Fibroblast of lung (primary cell): ENCODE measurements around the gene TMEM169. TPM values are rescaled to one million over a fixed set of nuclear protein-coding genes. Genes with fewer than 3 reads are reported as not detected.

ENCODE experiments used
- DNase-seq, 2 donors: peaks; one replicate each; pipeline versions ENCODE4 v3.0.0 to v3.0.0-alpha.2; 2010; ENCODE audit warnings: low read depth in 2 of 2
- H2AFZ ChIP-seq: 2 replicates; pipeline ENCODE4 v1.5.1; 2012; ENCODE audit warnings: low read length, control low read depth, inconsistent platforms
- H3K27ac ChIP-seq: 2 replicates; pipeline ENCODE4 v1.5.1; 2011; ENCODE audit warnings: low read length, control low read depth; ENCODE audit not compliant: insufficient read depth
- H3K27me3 ChIP-seq: 2 replicates; pipeline ENCODE4 v1.5.1; 2011; ENCODE audit warnings: mild to moderate bottlenecking, low read length; ENCODE audit not compliant: control insufficient read depth, insufficient read depth
- H3K36me3 ChIP-seq: 2 replicates; pipeline ENCODE4 v1.5.1; 2011; ENCODE audit warnings: low read length; ENCODE audit not compliant: control insufficient read depth, insufficient read depth
- H3K4me1 ChIP-seq: 2 replicates; pipeline ENCODE4 v1.5.1; 2011; ENCODE audit warnings: low read length; ENCODE audit not compliant: control insufficient read depth, insufficient read depth; ENCODE audit errors: extremely low read depth
- H3K4me2 ChIP-seq: 2 replicates; pipeline ENCODE4 v1.5.1; 2011; ENCODE audit warnings: low read length, control low read depth; ENCODE audit not compliant: insufficient read depth; ENCODE audit errors: extremely low read depth
- H3K4me3 ChIP-seq, 4 experiments: fragments of 200-600 bp in 1 of 4; sonication (generic) in 1 of 4; replicated peaks in 1 of 4; 2 replicates each; pipeline ENCODE4 v1.5.1; 2011 to 2016; ENCODE audit warnings: low read length in 4 of 4, low read depth in 3 of 4, mild to moderate bottlenecking in 3 of 4, control low read depth in 2 of 4, inconsistent platforms in 1 of 4, mixed read lengths in 1 of 4; ENCODE audit not compliant: insufficient read depth in 1 of 4; ENCODE audit errors: control extremely low read depth in 1 of 4
- H3K79me2 ChIP-seq: 2 replicates; pipeline ENCODE4 v1.5.1; 2012; ENCODE audit warnings: mild to moderate bottlenecking, low read length, inconsistent platforms; ENCODE audit not compliant: control insufficient read depth, insufficient read depth
- H3K9ac ChIP-seq: 2 replicates; pipeline ENCODE4 v1.5.1; 2011; ENCODE audit warnings: mild to moderate bottlenecking, low read length, control low read depth; ENCODE audit not compliant: insufficient read depth
- H3K9me3 ChIP-seq: 2 replicates; pipeline ENCODE4 v1.5.1; 2012; ENCODE audit warnings: low read depth, low read length; ENCODE audit not compliant: control insufficient read depth, insufficient read depth
- H4K20me1 ChIP-seq: 2 replicates; pipeline ENCODE4 v1.5.1; 2011; ENCODE audit warnings: low read length; ENCODE audit not compliant: control insufficient read depth, insufficient read depth; ENCODE audit errors: extremely low read depth
- EZH2 ChIP-seq: IDR thresholded peaks from 2 replicates; pipeline ENCODE4 v1.5.1; 2012; ENCODE audit warnings: low read length, control low read depth, mild to moderate bottlenecking; ENCODE audit errors: missing control alignments
- polyA plus RNA-seq, 2 donors: library from polyadenylated mRNA; depleted of rRNA in 1 of 2; stranded (reverse) in 1 of 2; unstranded in 1 of 2; fragments of >200 nt; gene quantifications; 2 replicates each; pipeline ENCODE4 v1.2.1, GENCODE V29; 2011 to 2012; ENCODE audit warnings: missing spikeins in 1 of 2
- total RNA-seq: library from RNA; depleted of rRNA; stranded (reverse); fragments of >200 nt; gene quantifications from 2 replicates; pipeline ENCODE4 v1.2.1, GENCODE V29; 2014
- TF ChIP-seq, protein P1 (sequence below), 2 donors: IDR thresholded peaks in 1 of 2; conservative IDR thresholded peaks in 1 of 2; 1 replicate in 1 of 2; 2 replicates in 1 of 2; pipeline ENCODE4 v1.5.1; 2011 to 2012; ENCODE audit warnings: low read length in 2 of 2, control low read depth in 1 of 2, inconsistent platforms in 1 of 2, low read depth in 1 of 2, mild to moderate bottlenecking in 1 of 2

TMEM169 gene
- total and polyA plus RNA-seq, 2 donors (not counting 1 experiment from before 2014, with no cell fraction given), result 0.10 to 0.50 TPM

DNA sequence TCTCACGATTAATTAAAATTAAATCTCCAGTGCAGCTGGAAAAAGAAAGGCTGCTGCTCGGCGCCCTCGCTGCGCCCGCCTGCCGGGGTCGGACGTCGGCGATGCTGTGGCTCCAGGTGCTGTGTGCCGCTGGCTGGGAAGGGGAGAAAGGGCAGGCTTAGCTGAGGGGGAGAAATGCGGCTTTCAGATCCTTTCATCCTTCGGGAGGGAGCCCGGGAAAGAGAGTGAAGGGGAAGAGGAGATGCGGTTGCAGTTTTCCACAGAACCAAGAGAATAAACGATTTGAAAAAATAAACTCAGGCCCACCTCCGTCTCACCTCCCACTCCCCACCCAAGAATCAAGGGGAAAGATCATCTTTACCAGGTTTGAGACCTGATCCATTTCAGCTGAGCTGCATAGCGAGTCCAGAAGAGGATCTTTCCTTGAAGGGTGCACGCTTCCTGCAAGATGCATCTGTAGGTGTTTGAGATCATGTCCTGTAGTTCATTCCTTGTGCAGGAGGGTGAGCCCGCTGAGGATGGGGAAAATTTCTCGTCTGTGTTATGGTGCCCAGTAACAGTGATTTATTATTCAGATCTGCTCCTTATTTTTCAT is 495 bp downstream of the TMEM169 start:
- H3K27ac ChIP-seq, result no peak overlapping the region
- H3K4me2 ChIP-seq, result peak overlapping the region; percentile 73
- TF ChIP-seq, protein P1, sequence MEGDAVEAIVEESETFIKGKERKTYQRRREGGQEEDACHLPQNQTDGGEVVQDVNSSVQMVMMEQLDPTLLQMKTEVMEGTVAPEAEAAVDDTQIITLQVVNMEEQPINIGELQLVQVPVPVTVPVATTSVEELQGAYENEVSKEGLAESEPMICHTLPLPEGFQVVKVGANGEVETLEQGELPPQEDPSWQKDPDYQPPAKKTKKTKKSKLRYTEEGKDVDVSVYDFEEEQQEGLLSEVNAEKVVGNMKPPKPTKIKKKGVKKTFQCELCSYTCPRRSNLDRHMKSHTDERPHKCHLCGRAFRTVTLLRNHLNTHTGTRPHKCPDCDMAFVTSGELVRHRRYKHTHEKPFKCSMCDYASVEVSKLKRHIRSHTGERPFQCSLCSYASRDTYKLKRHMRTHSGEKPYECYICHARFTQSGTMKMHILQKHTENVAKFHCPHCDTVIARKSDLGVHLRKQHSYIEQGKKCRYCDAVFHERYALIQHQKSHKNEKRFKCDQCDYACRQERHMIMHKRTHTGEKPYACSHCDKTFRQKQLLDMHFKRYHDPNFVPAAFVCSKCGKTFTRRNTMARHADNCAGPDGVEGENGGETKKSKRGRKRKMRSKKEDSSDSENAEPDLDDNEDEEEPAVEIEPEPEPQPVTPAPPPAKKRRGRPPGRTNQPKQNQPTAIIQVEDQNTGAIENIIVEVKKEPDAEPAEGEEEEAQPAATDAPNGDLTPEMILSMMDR (conservative IDR thresholded peaks at IDR 0.05 in 1 of 2, IDR thresholded peaks at IDR 0.05 in 1 of 2; ENCODE audit: low read depth in 1 of 2, low read length in 2 of 2), result no peak
- no peak for TF ChIP-seq EZH2
- no peaks in the 10 kb centered on the region for H3K27me3 ChIP-seq
- no peaks in the 10 kb centered on the region for H3K36me3 ChIP-seq
- H3K9me3 ChIP-seq, result no peaks in the 10 kb centered on the region
- H3K4me3 ChIP-seq, result peak overlapping the region; percentile 73 to 89 (median 78)
- no peaks in the 10 kb centered on the region for H4K20me1 ChIP-seq
- peak overlapping the region; percentile 43 for H3K9ac ChIP-seq
- H3K4me1 ChIP-seq, result no peaks in the 10 kb centered on the region
- H3K79me2 ChIP-seq, result no peaks in the 10 kb centered on the region
- peak overlapping the region; percentile 60 for H2AFZ ChIP-seq
- DNase-seq, result no peak

DNA sequence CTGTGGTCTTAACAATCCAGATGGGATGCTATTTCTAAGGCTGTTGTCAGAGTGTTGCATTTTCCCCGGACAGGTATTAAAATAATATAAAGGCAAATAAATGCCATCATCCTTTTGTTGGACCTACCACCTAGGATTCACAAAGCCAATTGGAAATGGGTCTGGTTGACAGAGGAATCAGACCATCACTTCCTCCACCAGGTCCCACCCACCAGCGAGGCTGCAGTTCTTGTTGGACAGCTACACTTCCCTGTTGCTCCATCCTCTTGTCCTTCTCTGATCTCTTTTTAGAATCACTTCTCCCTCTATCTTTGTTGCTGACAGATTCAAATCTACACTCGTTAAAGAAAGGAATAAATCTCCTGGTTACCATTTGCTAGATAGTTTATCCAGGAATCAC is 1.1 kb downstream of the TMEM169 start:
- Histone ChIP-seq H3K27ac (no peak overlapping the region), H2AFZ (no peak overlapping the region), H3K79me2 (no peaks in the 10 kb centered on the region), H3K9ac (no peak overlapping the region), H3K9me3 (no peaks in the 10 kb centered on the region), H3K4me1 (no peaks in the 10 kb centered on the region), H3K4me2 (no peak overlapping the region), H3K36me3 (no peaks in the 10 kb centered on the region), H3K4me3 (no peak overlapping the region), H4K20me1 (no peaks in the 10 kb centered on the region), H3K27me3 (no peaks in the 10 kb centered on the region)
- TF ChIP-seq, protein P1 (conservative IDR thresholded peaks at IDR 0.05 in 1 of 2, IDR thresholded peaks at IDR 0.05 in 1 of 2; ENCODE audit: low read depth in 1 of 2, low read length in 2 of 2), result no peak
- no peak for TF ChIP-seq EZH2
- DNase-seq, result peak in 1 of 2 donors; percentile 30

DNA sequence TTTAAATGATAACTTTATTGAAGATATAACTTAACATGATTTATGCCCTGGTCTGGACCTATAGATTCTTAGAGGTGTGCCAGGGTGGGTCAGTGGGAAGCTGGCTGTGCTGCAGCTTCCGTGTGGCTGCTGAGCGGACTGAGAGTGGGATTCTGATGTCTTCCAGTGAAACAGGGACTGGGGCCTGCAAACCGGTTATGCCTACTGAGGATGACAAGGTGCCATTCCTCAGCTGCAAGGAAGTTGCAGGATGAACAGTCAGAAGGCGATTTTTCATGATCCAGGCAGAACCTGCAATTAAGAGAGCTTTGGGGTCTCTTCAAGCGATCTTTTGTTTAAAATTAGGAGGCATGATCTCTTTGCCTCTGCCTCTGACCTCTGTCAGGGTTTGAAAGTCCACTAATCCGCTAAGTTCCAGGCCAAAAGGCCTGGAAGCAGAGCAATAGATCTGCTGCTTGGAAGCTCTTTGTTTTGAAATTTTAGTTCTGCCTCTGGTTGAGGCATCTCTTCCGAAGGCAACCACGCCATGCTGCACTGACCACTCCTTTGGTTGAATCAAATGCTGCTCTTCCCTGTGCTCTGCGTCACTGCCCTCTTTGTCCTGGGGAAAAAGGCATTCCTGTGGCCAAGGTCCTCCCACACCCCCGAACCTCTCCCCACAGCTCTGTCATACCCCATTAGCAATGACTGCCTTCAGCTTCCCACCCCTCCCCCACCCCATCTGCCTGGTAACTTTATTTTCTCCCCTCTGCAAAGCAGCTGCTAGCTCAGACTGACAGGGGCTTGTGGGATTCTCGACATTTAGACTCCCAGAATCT is 2.0 kb downstream of the TMEM169 start:
- no peaks in the 10 kb centered on the region for H3K4me1 ChIP-seq
- DNase-seq, result peak; percentile 31 to 98
- H3K4me3 ChIP-seq, result no peak overlapping the region
- no peak overlapping the region for H3K27ac ChIP-seq
- H3K4me2 ChIP-seq, result no peak overlapping the region
- no peaks in the 10 kb centered on the region for H3K36me3 ChIP-seq
- H3K9ac ChIP-seq, result no peak overlapping the region
- TF ChIP-seq, protein P1 (conservative IDR thresholded peaks at IDR 0.05 in 1 of 2, IDR thresholded peaks at IDR 0.05 in 1 of 2; ENCODE audit: low read depth in 1 of 2, low read length in 2 of 2), result no peak
- TF ChIP-seq EZH2, result no peak
- no peaks in the 10 kb centered on the region for H3K79me2 ChIP-seq
- no peaks in the 10 kb centered on the region for H3K9me3 ChIP-seq
- H2AFZ ChIP-seq, result no peak overlapping the region
- H3K27me3 ChIP-seq, result no peaks in the 10 kb centered on the region
- no peaks in the 10 kb centered on the region for H4K20me1 ChIP-seq
